A673 (cell line): ENCODE measurements around the gene COX6B2. TPM values are rescaled to one million over a fixed set of nuclear protein-coding genes. Genes with fewer than 3 reads are reported as not detected.

Source experiments
- BruUV-seq: library from RNA; stranded (reverse); fragments of 400-500 nt; replicated peaks from 2 replicates; lab custom pipeline; 2021; lab: Mats Ljungman, UMichigan
- CTCF ChIA-PET: fragments of 300-600 bp; sonication (Branson Sonifier 250); formaldehyde crosslinking; loops from one replicate; lab custom pipeline; 2022; ENCODE audit warnings: antibody characterized with exemption; lab: Charles Lee
- POLR2A ChIA-PET: fragments of 300-600 bp; sonication (Branson Sonifier 250); formaldehyde crosslinking; loops from one replicate; lab custom pipeline; 2022; ENCODE audit warnings: antibody characterized with exemption; ENCODE audit not compliant: low non-redundant PET; lab: Charles Lee
- DNase-seq: peaks from one replicate; pipeline ENCODE4 v3.0.0-alpha.2; 2015; ENCODE audit warnings: low spot score
- H3K27ac ChIP-seq: fragments of 200-600 bp; sonication (generic); 2 replicates; pipeline ENCODE4 v1.5.1; 2016; ENCODE audit warnings: mixed run types, low read depth, mild to moderate bottlenecking, mixed read lengths, antibody characterized with exemption, low read length; ENCODE audit not compliant: poor library complexity, severe bottlenecking
- H3K27me3 ChIP-seq: fragments of 200-600 bp; sonication (generic); replicated peaks from 2 replicates; pipeline ENCODE4 v1.6.1; 2017; ENCODE audit warnings: mixed run types, low read depth, mild to moderate bottlenecking, mixed read lengths, antibody characterized with exemption, low read length; ENCODE audit not compliant: insufficient read depth, poor library complexity
- H3K36me3 ChIP-seq: fragments of 200-600 bp; sonication (generic); 2 replicates; pipeline ENCODE4 v1.6.1; 2016; ENCODE audit warnings: mixed run types, mild to moderate bottlenecking, mixed read lengths, antibody characterized with exemption, low read length; ENCODE audit not compliant: insufficient read depth, poor library complexity, severe bottlenecking
- H3K4me1 ChIP-seq: fragments of 200-600 bp; sonication (generic); 2 replicates; pipeline ENCODE4 v1.6.1; 2017; ENCODE audit warnings: mixed run types, mild to moderate bottlenecking, mixed read lengths, antibody characterized with exemption, low read length; ENCODE audit not compliant: insufficient read depth, poor library complexity, severe bottlenecking
- H3K4me3 ChIP-seq: fragments of 200-600 bp; sonication (generic); 2 replicates; pipeline ENCODE4 v1.5.1; 2016; ENCODE audit warnings: low read depth, mixed run types, mild to moderate bottlenecking, mixed read lengths, low read length; ENCODE audit not compliant: poor library complexity, severe bottlenecking
- H3K9me3 ChIP-seq: fragments of 200-600 bp; sonication (generic); 2 replicates; pipeline ENCODE4 v1.6.1; 2016; ENCODE audit warnings: mixed run types, low read depth, mild to moderate bottlenecking, mixed read lengths, antibody characterized with exemption, low read length; ENCODE audit not compliant: poor library complexity, severe bottlenecking
- EZH2 ChIP-seq: fragments of 200-600 bp; sonication (generic); IDR thresholded peaks from 2 replicates; pipeline ENCODE4 v1.6.1; 2017; ENCODE audit warnings: borderline replicate concordance, low read depth, mild to moderate bottlenecking, mixed read lengths, antibody characterized with exemption, low read length; ENCODE audit not compliant: poor library complexity, severe bottlenecking
- intact Hi-C: fragments of 100-400 bp; cut with micrococcal nuclease; formaldehyde crosslinking; loops from one replicate; pipeline ENCODE4 v1.10.0; 2022; ENCODE audit not compliant: unreplicated experiment
- total RNA-seq: library from RNA; stranded (reverse); gene quantifications from 2 replicates; pipeline ENCODE4 v1.2.3, GENCODE V29; 2021
- TF ChIP-seq, protein P1 (sequence below): fragments of 300-800, 200-600 bp; sonication (generic); conservative IDR thresholded peaks from 2 replicates; pipeline ENCODE4 v1.5.1; 2017; ENCODE audit warnings: low read depth, mild to moderate bottlenecking, antibody characterized with exemption, low read length, moderate library complexity, mixed read lengths

Gene COX6B2
- total RNA-seq, 1 experiment from 2014 or later: not detected

DNA sequence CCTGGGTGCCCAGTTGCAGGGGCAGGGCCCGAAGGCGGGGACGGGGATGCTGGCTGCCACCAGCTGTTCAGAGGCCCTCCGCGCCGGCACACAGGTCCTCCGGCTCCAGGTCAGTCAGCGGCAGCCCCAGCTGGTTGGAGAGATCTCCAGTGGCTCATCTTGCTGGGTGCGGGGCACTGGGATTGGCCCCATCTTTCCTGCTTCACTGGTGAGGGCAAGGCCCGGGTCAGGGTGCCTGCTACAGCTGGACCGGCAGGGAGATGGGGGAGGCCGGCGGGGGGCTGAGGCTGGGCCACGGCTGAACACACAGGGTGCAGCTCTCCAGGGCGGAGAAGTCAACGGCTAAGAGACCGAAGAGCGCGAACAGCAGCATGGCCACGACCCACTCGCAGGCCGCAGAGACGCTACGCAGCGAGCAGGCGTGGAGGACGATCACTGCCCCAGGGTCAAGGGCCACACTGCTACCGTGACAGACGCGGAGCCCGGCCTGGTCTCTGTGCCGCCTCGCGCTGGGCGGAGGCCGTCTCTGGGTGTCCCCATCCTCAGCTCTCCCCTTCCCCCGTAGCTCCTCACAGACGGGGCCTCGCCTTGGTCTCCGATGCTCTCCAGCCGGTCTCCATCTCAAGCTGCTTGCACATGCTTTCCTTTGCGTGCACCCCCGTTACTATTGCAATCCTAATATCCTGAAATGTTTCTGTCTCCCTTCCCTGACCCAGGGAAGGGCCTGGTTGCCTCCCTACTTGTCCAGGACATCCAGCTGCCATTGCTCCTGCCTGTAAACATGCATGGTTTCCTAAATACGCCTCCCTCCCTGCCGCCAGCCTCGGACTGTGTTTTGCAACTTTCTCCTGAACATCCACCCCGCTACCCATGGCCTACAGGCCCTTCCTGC is 41.7 kb downstream of the COX6B2 start:
- TF ChIP-seq, protein P1, sequence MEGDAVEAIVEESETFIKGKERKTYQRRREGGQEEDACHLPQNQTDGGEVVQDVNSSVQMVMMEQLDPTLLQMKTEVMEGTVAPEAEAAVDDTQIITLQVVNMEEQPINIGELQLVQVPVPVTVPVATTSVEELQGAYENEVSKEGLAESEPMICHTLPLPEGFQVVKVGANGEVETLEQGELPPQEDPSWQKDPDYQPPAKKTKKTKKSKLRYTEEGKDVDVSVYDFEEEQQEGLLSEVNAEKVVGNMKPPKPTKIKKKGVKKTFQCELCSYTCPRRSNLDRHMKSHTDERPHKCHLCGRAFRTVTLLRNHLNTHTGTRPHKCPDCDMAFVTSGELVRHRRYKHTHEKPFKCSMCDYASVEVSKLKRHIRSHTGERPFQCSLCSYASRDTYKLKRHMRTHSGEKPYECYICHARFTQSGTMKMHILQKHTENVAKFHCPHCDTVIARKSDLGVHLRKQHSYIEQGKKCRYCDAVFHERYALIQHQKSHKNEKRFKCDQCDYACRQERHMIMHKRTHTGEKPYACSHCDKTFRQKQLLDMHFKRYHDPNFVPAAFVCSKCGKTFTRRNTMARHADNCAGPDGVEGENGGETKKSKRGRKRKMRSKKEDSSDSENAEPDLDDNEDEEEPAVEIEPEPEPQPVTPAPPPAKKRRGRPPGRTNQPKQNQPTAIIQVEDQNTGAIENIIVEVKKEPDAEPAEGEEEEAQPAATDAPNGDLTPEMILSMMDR: no peak
- no peak for TF ChIP-seq EZH2
- ChIA-PET POLR2A (no interaction called here), CTCF (no interaction called here)
- Histone ChIP-seq H3K36me3 (peaks cover 8% of the 10 kb centered on the region), H3K27me3 (no peaks in the 10 kb centered on the region), H3K4me3 (no peak overlapping the region), H3K27ac (no peak overlapping the region), H3K9me3 (no peaks in the 10 kb centered on the region), H3K4me1 (no peaks in the 10 kb centered on the region)
- intact Hi-C loops: no loop called here
- DNase-seq: no peak
- BruUV-seq: no TSS peak

DNA sequence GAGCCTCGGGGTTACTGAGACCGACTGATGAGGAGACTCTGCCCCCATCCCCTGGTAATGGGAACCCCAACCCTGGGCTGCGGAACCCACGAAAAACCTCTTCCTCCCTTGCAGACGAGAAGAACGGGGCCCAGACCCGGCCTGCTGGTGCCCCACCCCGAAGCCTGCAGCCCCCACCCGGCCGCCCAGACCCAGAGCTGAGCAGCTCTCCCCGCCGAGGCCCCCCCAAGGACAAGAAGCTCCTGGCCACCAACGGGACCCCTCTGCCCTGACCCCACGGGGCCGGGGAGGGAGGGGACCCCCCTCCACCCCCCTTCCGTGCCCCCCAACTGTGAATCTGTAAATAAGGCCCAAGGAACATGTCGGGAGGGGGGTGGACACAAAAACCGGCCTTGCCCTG is 42.7 kb downstream of the COX6B2 start:
- TF ChIP-seq, protein P1: no peak
- no peak for TF ChIP-seq EZH2
- ChIA-PET POLR2A (no interaction called here), CTCF (no interaction called here)
- Histone ChIP-seq H3K4me1 (no peaks in the 10 kb centered on the region), H3K4me3 (no peak overlapping the region), H3K27ac (no peak overlapping the region), H3K27me3 (no peaks in the 10 kb centered on the region), H3K36me3 (peaks cover 10% of the 10 kb centered on the region), H3K9me3 (no peaks in the 10 kb centered on the region)
- BruUV-seq: no TSS peak
- intact Hi-C loops: no loop called here
- no peak for DNase-seq

DNA sequence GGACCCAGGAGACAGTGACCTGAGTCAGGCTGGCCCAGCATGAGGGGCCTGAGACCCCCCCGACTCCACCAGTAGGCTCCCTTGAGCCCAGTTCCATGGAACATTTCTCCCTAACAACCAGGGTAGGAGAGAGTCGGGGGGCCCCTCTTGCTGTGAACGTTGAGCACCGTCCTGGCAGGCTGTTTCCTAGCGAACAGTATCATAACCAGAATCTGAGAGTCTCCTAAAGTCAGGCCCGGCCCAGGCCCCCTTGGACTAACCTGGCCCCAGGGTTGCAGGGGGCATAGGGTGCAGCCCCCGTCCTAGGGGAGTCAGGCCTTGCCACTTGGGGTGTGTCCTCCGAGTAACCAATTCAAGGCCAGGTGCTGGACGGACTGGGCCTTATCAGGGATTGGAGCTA is 43.1 kb downstream of the COX6B2 start:
- ChIA-PET POLR2A (no interaction called here), CTCF (no interaction called here)
- H3K4me1 ChIP-seq: no peaks in the 10 kb centered on the region
- intact Hi-C loops: no loop called here
- no peak for DNase-seq
- H3K4me3 ChIP-seq: no peak overlapping the region
- TF ChIP-seq, protein P1: no peak
- no peak for TF ChIP-seq EZH2
- peaks cover 14% of the 10 kb centered on the region for H3K36me3 ChIP-seq
- H3K9me3 ChIP-seq: no peaks in the 10 kb centered on the region
- H3K27ac ChIP-seq: no peak overlapping the region
- BruUV-seq: no TSS peak
- H3K27me3 ChIP-seq: no peaks in the 10 kb centered on the region
